ENCODE measurements around the gene SRGN.

DNA sequence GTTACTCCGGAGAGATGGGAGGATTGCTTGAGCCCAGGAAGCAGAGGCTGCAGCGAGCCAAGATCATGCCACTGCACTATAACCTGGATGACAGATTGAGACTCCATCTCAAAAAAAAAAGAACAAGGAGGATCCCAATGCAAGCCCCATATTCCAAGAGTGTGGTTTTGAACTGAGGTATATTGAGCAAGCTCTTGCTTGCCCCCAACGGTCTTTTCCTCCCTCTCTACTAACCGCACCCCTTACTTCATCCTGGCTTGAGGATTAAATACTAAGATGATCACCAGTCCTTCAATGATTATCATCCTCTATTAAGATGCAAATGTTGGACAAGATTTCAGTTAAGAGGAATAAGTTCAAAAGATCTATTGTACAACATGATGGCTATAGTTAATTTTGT is 12.5 kb upstream of the SRGN start:
- TF ChIP-seq, protein P1, sequence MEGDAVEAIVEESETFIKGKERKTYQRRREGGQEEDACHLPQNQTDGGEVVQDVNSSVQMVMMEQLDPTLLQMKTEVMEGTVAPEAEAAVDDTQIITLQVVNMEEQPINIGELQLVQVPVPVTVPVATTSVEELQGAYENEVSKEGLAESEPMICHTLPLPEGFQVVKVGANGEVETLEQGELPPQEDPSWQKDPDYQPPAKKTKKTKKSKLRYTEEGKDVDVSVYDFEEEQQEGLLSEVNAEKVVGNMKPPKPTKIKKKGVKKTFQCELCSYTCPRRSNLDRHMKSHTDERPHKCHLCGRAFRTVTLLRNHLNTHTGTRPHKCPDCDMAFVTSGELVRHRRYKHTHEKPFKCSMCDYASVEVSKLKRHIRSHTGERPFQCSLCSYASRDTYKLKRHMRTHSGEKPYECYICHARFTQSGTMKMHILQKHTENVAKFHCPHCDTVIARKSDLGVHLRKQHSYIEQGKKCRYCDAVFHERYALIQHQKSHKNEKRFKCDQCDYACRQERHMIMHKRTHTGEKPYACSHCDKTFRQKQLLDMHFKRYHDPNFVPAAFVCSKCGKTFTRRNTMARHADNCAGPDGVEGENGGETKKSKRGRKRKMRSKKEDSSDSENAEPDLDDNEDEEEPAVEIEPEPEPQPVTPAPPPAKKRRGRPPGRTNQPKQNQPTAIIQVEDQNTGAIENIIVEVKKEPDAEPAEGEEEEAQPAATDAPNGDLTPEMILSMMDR (IDR thresholded peaks at IDR 0.05): no peak
- TF ChIP-seq POLR2AphosphoS5 (IDR thresholded peaks at IDR 0.05) (no peak), POLR2A (IDR thresholded peaks at IDR 0.05) (no peak)

Measured in upper lobe of left lung (tissue), 4 donors.